ENCODE measurements around the gene VOPP1. TPM values are rescaled to one million over a fixed set of nuclear protein-coding genes. Genes with fewer than 3 reads are reported as not detected.

The VOPP1 gene
- total RNA-seq, 1 donor from 2014 or later: 47.0 TPM

GRCh38 chr7:55432939-55433784 is 139.1 kb downstream of the VOPP1 start:
- DNase-seq: peak; percentile 40

GRCh38 chr7:55432506-55432905 is 139.8 kb downstream of the VOPP1 start:
- DNase-seq: no peak

GRCh38 chr7:55431898-55432297 is 140.4 kb downstream of the VOPP1 start:
- DNase-seq: no peak

GRCh38 chr7:55429835-55430499 is 142.3 kb downstream of the VOPP1 start:
- DNase-seq: no peak

- peak; percentile 94 for DNase-seq
Measured at GRCh38 chr7:55427800-55428199, 144.5 kb downstream of the VOPP1 start.

- no peak for DNase-seq
Measured at GRCh38 chr7:55427342-55427741, 145.0 kb downstream of the VOPP1 start.

- DNase-seq: no peak
Measured at GRCh38 chr7:55426676-55427075, 145.6 kb downstream of the VOPP1 start.

- no peak for DNase-seq
Measured at GRCh38 chr7:55425141-55425752, 147.1 kb downstream of the VOPP1 start.

- DNase-seq: no peak
Measured at GRCh38 chr7:55423891-55424290, 148.4 kb downstream of the VOPP1 start.

- DNase-seq: no peak
Measured at GRCh38 chr7:55423277-55423711, 149.0 kb downstream of the VOPP1 start.

Other genes starting within 250 kb of the VOPP1 start
- gene LANCL2, start 207.2 kb downstream of the VOPP1 start, total RNA-seq: 23.6 TPM

Measured in tongue (tissue), 2 donors.